GM21390 (cell line): ENCODE measurements around the gene FBLIM1.

ENCODE experiments used
- ATAC-seq: cut with Tn5 transposase; IDR thresholded peaks from one replicate; pipeline ENCODE4 v1.9.1; 2021; ENCODE audit not compliant: unreplicated experiment

FBLIM1 gene

DNA sequence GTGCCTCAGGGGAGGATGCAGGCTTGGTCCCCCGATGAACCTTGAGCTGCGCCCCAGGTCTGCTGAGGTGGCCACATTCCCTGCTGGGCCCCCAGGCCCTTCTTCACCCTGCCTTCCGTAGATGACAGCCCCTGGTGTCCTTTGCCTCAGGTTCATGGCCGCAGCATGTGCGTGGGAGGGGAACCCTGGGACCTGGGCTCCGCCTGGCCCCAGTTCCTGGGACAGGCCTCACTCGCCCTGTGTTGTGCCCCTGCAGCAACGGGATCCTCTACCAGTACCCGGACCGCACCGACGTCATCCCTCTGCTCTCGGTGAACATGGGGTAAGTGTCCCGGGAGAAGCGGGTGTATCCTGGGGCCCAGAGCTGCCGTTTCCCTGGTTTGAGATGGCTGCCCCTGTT is 27.7 kb upstream of the FBLIM1 start:
- no peak for ATAC-seq

DNA sequence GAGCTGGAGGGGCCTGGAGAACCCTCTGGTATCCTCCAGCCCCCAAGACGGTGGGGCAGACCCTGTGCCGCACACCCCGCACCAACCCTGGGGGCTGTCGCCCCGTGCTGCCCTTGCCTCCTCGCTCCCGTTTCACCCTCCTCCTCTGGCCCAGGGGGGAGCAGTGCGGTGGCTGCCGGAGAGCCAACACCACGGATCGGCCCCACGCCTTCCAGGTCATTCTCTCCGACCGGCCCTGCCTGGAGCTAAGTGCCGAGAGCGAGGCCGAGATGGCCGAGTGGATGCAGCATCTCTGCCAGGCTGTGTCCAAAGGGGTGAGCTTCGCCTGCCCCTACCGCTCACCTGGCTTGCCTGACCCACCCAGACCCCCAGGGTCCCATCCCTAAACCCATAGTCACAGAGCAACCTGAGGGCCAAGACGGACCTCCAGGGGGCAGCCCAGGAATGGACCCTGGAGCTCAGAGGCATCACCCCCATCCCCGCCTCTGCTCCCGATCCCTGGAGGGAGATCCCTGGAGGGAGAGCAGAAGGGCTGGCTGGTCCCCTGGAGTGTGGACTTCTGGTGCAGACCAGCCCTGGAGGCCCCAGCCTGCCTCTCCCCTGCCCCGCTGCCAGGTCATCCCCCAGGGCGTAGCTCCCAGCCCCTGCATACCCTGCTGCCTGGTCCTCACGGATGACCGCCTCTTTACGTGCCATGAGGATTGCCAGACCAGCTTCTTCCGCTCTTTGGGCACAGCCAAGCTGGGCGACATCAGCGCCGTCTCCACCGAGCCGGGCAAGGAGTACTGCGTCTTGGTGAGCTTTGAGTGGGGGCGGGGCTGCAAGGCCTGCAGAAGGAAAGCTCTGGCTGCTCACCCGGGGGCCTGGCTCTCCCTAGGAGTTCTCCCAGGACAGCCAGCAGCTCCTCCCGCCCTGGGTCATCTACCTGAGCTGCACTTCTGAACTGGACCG is 26.6 kb upstream of the FBLIM1 start:
- ATAC-seq = no peak

DNA sequence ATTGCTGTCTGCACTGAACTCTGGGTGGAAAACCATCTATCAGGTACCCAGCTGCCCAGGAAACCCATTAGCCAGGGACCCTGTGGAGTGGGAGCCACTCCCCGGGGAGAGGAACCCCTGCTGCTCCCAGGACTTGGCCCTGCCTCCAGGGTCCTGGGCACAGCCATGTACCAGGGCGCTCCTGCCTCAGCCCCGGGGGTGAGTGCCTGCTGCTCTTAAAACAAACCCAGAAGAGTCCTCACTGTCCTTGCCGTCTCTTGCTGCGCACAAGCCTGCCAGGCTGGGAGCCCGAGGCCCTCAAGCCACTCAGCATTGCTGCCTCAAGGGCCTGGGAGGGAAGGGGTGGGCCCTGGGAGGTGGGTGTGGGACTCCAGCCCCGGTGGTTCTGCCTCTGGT is 25.9 kb upstream of the FBLIM1 start:
- no peak for ATAC-seq

DNA sequence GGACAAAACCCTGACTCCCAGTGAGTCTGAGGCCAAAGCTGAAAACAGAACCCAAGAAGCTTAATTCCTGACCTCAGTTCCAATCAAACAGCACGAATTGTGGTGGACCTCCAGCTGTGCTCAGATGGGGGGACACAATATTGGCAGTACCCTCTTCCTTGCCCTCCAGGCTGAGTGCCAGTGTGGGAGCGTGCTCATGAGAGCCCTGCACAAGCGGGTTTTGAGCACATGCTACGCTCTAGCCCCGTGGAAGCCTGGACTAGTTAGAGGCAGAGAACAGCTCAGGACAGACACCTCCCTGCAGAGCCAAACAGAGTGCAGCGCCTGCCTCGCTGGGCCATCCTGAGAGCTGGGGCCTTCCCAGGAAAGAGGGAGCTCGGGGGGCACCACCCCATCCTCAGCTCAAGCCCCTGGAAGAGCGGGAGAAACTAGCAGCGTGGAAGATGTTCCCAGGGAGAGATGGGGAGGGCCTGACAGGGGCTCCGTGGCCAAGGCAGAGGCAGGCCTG is 25.3 kb upstream of the FBLIM1 start:
- no peak for ATAC-seq

DNA sequence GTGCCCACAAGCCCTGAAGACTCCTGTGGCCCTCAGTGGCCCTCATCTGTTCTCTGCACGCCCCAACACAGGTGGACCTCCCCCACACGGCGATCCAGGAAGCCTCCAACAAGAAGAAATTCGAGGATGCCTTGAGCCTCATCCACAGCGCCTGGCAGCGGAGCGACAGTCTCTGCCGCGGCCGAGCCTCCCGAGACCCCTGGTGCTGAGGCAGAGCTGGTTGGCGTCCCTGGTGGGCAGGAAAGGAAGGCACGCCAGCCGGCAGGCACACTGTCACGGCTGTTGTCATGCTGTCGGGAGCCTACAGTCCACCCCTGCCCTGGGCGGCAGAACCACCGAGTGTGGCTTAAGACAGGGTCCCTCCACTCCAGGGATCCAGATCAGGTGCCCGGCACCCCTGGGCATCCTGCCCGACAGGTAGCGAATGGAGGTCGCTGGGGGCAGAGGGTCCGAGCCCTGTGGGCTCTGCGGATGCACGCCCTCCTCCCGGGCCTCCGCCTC is 24.8 kb upstream of the FBLIM1 start:
- no peak for ATAC-seq

DNA sequence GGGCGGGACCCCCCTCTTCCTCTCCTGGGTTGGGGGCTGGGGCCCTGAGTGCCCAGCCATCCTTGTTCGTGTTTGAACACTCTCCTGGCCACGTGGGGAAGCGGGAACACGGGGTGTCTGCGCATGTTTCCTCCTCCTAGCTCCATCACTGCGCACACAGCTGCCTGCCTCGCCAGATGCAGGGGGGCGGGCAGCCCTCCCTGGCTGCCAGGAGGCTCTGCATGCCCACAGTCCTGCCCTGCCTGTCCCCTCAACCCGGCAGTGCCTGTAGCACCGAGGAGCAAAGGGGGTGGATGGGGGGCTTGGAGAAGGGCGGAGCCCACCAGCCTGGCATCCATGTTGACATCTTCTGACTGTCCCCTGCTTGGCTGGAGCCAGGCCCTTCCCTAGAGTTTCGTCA is 24.3 kb upstream of the FBLIM1 start:
- ATAC-seq = no peak

DNA sequence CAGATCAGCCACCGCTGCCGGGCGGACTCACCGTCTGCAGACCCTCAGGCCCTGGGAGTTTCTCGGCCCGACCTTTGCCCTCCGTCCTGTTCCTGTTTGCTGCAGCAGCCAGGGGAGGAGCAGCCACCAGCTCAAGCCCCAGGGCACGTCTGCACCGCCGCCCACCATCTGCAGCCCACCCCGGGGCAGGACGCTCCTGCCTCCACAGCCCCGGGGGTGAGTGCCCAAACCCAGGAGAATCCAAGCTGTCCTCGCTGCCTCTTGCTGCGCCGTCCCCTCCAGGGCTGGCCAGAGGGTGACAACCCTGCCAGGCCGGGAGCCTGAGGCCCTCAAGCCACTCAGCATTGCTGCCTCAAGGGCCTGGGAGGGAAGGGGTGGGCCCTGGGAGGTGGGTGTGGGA is 23.7 kb upstream of the FBLIM1 start:
- ATAC-seq = no peak

DNA sequence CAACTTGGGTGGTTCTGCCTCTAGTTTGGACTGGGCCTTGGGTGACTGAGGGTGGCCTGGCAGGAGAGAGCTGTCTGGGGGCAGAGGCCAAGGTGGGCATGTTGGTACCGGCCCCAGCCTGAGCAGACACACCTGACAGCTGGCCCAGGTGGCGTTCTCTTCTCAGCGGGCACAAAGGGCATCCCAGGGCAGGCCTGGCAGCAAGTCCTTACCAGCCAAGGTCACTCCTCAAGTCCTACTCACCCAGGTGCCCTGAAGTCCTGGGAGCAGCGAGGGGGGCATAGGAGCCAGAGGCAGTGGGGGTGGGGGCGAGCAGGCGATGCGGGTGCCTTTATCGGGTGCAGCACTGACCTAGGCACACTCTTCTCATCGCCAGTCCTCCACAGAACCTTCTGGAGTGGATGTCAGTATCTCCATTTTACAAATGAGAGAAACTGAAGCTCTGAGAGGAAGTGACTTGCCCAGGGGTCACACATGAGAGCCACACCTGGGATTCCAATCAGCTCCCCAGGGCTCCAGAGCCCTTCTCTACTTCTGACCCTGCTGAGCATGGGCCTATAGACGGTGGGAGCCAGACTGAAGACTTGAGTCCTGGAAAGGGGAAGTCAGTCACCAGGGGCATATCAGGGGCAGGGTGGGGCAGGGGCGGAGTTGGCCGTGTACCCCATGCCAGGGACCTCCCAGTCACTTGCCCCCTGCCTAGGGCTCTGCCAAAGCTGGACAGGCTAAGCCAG is 23.1 kb upstream of the FBLIM1 start:
- ATAC-seq = no peak

DNA sequence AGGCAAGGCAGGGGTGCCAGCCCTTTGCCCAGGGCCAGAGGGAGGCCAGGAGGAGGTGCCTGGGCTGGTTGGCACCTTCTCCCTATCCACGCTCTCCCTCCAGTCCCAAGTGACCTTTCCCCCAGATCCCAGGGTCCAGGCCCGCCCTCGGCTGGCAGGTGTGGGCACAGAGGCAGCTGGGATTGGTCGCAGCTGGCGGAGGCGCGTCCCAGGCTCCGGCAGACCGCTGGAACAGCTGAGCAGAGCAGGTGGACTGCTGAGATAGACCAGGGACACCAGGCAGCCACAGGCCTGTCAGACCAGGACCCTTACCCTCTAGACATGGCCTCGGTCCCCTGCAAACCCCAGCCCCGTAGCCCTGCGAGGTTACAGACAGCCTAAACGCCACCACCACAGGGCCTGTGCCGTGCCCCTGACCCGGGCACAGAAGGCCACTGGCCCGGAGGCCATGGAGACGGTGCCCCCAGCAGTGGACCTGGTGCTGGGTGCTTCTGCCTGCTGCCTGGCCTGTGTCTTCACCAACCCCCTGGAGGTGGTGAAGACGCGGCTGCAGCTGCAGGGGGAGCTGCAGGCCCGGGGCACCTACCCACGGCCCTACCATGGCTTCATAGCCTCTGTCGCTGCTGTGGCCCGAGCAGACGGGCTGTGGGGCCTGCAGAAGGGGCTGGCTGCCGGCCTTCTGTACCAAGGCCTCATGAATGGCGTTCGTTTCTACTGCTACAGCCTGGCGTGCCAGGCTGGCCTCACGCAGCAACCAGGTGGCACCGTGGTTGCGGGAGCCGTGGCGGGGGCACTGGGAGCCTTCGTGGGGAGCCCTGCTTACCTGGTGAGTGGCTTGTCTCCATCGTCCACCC is 22.3 kb upstream of the FBLIM1 start, which contains the start of gene SLC25A34:
Gene SLC25A34, plus strand, starts transcription at position 221 of the 854 bp plus-strand sequence. Its CDS starts 228 bp downstream, at position 449.
- no peak for ATAC-seq

DNA sequence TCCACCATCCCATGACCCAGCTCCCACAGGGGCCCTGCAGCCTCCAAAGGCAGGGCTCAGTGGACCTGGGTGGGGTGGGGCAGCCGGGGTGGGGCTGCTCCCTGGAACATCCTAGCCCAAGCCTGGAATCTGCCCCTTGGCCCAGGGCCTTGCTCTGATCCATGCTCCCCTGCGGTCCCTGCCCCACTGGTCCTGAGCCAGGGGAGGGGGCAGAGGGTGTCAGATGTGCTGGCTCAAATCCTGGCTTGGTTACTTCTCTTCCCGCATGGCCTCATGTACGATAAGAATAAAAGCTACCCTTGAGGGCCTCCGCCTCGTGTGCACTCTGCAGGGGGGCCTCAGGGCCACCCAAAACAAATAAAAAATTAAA is 21.7 kb upstream of the FBLIM1 start:
- ATAC-seq = no peak

DNA sequence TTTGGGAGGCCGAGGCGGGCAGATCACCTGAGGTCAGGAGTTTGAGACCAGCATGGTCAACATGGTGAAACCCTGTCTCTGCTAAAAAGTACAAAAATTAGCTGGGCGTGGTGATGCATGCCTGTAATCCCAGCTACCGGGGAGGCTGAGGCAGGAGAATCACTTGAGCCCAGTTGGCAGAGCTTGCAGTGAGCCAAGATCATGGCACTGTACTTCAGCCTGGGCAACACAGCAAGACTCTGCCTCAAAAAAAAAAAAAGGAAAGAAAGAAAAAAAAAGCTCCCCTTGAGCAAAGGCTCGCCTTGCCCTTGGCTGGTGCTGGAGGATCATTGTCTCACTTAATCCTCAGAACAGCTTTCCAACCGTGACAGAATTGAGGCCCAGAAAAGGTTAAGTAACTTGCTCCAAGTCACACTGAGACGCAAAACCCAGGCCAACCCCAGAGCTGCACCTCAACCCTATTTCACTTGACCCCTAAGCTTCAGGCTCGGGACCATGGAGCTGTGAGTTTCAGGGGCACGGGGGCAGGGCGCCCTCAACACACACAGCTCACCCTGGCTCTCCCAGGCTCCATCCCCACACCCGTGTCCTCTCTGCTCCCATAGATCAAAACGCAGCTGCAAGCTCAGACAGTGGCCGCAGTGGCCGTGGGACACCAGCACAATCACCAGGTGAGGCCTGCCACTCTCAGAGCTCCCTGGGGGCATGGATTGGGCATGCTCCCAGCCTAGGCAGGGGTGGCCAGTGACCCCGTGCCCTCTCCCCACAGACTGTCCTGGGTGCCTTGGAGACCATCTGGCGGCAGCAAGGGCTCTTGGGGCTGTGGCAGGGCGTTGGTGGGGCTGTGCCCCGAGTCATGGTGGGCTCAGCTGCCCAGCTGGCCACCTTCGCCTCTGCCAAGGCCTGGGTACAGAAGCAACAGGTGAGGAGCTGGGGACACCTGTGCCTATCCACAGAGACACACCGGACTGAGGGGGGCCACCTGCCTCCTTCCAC is 21.0 kb upstream of the FBLIM1 start:
- ATAC-seq = no peak

DNA sequence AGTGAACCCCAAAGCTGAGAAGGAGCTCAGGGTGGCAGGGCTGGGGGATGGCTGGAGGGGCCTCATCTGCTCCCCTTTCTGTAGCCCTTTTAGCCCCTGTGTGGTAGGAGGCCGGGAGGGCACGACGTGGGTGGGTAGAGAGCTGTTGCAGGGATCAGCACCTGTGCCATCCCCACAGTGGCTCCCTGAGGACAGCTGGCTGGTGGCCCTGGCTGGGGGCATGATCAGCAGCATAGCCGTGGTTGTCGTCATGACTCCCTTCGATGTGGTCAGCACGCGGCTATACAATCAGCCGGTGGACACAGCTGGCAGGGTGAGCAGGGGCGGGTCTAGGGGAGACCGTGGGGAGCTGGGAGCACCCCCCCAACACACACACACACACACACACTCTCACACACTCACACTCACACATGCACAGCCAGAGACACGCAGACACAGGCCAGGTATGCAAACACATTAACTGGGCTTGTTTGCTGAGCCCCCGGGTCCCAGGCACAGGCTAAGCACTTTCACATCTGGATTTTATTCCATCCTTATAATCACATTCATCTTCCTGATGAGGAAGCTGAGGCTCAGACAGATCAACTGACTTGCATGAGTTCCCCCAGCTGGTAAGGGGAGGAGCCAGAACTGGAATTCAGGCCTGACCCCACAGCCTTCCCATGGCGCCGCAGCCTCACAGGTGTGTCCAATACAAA is 20.0 kb upstream of the FBLIM1 start:
- no peak for ATAC-seq

DNA sequence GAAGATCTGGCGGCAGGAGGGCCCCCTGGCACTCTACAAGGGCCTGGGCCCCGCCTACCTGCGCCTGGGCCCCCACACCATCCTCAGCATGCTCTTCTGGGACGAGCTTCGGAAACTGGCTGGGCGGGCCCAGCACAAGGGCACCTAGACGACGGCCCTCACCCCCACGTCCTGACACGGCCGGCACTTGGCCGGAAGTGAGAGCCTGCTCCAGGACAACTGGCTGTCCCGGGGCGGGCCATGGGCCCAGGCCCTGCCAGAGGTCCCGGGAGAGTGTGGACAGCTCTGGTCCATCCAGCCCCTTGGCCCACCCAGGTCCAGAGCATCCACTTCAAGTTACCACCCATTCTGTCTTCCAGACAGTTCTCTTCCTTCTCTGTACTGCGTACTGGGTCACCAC is 19.3 kb upstream of the FBLIM1 start:
- no peak for ATAC-seq

DNA sequence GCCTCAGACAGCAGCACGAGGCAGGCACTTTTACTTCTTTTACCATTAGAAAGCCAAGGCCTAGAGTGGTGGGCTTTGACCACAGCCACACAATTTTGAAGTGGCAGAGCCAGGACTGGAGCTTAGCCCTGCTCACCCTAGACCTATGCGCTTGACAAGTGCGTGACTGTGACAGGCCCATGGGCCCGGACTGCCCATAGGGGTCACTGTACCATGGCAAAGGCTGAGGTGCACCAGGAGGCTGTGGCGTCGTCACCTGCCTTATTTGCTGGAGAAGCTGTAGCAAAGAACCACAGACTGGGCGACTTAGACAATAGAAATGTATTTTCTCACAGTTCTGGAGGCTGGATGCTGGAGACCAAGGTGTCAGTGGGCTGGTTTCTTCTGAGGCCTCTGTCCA is 18.9 kb upstream of the FBLIM1 start:
- no peak for ATAC-seq

DNA sequence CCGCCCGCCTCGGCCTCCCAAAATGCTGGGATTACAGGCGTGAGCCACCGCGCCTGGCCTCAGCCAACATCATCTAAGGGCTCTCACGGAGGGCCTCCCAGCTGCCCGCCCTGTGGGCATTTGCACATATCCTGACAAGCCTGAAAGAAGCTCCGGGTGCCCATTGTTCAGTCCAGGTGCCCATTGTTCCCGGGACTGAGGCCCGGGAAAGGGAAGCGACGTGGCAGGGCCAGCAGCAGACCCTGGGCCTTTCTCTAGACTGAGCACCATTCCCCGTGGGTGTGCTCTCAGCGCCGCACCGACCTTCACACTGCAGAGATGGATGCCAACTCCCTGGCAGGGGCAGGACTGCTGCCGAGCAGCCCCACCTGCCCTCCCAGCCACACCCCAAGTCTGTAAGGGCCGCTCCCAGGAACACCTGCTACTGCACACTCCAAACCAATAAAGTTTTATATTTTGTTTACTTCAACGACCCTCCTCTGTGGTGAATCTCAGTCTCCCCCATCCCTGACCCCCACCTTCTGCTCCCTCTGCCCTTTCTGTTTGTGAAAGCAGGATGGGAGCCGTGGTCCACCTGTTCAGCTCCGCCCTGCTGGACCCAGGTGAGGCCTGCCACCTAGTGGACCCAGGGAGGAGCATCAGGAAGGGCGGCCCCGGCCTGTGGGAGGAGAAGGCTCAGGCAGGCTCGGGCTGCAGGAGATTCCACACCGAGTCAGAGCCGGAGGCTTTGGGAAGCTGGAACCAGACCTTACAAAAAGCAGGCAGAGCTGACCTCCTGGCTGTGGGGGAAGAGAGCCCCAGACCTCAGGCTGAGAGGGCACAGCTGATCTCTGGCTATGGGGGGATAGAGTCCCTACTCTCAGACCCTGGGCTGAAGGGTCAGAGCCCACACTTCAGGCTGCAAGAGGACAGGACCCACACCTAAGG is 17.4 kb upstream of the FBLIM1 start:
- peak; percentile 66 for ATAC-seq

DNA sequence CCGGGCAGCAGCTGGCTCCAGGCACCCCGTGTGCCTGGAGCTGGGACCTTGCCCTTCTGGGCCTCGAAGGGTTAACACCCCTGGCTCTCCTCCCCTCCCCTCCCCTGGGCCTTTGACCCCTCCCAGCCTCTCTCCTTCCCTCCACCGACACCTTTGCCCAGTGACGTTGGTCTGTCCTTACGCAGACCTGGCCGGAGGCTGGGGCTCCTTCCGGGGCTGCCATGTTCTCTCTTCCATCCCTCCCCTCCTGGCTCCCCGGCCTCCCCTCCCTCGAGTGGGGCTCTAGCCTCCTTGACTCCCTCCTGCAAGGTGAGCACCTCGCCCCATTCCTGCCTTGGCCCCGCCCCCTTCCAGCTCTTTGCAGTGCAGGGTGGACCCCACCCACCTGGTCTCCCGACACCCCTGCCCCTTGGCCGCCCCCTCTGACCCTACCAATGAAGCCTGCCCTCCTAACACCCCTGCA is 16.2 kb upstream of the FBLIM1 start, which contains the start of gene TMEM82:
Gene TMEM82, plus strand, starts transcription at position 161 of the 463 bp plus-strand sequence. Its CDS starts 61 bp downstream, at position 222.
- no peak for ATAC-seq

DNA sequence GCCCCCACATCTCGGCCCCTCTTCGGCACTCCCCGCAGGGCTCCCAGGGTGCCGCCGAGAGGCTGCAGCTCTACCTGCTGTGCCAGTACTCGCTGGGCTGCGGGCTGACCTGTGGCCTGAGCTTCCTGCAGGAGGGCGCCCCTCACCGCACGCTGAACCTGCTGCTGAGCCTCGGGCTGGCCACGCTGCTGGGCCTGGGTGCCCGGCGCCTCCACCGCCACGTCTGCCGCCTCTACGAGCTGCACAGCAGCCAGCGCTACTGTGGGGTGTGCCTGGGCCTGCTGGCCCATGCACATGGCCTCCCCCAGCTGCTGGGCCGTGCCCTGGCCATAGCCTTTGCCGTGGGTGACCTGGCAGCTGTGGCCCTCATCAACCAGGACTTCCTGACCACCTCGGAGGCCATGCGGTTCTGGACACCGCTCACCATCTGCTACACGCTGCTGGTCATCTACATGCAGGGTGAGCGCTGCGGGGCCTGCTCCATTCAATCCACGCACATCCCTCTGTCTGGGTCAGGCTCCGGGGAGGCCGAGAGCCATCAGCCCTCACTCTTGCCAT is 14.4 kb upstream of the FBLIM1 start:
- no peak for ATAC-seq
